GM12878 (cell line): Measurements from ENCODE around the gene ADRA2C. TPM values are rescaled to one million over a fixed set of nuclear protein-coding genes. Genes with fewer than 3 reads are reported as not detected.

Source experiments
- ATAC-seq: fragments of 200-7000 bp; cut with Tn5 transposase; 3 replicates; pipeline ENCODE4 v1.9.1; 2020; ENCODE audit warnings: mild to moderate bottlenecking, moderate library complexity
- BruUV-seq: library from RNA; stranded (reverse); fragments of 400-500 nt; replicated peaks from 2 replicates; lab custom pipeline; 2021; lab: Mats Ljungman, UMichigan
- CTCF ChIA-PET: fragments of 300-600 bp; sonication (Branson Sonifier 250); formaldehyde crosslinking; extraction: SDS; loops from one replicate; lab custom pipeline; 2021; ENCODE audit warnings: inconsistent platforms; lab: Yijun Ruan, JAX
- POLR2A ChIA-PET: fragments of 350-600 bp; formaldehyde crosslinking; extraction: SDS; loops from one replicate; lab custom pipeline; 2021; ENCODE audit warnings: inconsistent platforms; lab: Charles Lee
- RAD21 ChIA-PET: fragments of 300-600 bp; sonication (Branson Sonifier 250); formaldehyde crosslinking; loops from one replicate; lab custom pipeline; 2023; ENCODE audit warnings: antibody characterized with exemption; ENCODE audit not compliant: unreplicated experiment; lab: Charles Lee
- SMC1A ChIA-PET: fragments of 300-600 bp; sonication (Branson Sonifier 250); formaldehyde crosslinking; loops from one replicate; lab custom pipeline; 2023; ENCODE audit not compliant: unreplicated experiment, uncharacterized antibody; lab: Charles Lee
- DNase-seq: peaks from one replicate; pipeline ENCODE4 v3.0.0-alpha.2; 2011; ENCODE audit warnings: low read depth, low spot score
- FAIRE-seq: peaks from 3 replicates; lab custom pipeline; 2011; peaks lifted over from hg19 to GRCh38; lab: Jason Lieb, UNC
- H2AFZ ChIP-seq: 2 replicates; pipeline ENCODE4 v1.6.0; 2011; ENCODE audit warnings: low read depth, low read length, control low read depth; ENCODE audit not compliant: control insufficient read depth
- H3K27ac ChIP-seq: 2 replicates; pipeline ENCODE4 v1.5.1; 2011; ENCODE audit warnings: control low read depth; ENCODE audit not compliant: control insufficient read depth, insufficient read depth
- H3K27me3 ChIP-seq, 2 experiments: replicated peaks in 1 of 2; 2 replicates each; pipeline versions ENCODE4 v1.6.0 to v1.6.1; 2011; ENCODE audit warnings: low read length in 1 of 2; ENCODE audit not compliant: control insufficient read depth in 2 of 2, insufficient read depth in 2 of 2
- H3K36me3 ChIP-seq, 2 experiments: 2 replicates each; pipeline ENCODE4 v1.5.1; 2011; ENCODE audit warnings: low read length in 1 of 2; ENCODE audit not compliant: control insufficient read depth in 2 of 2, insufficient read depth in 2 of 2
- H3K4me1 ChIP-seq: 2 replicates; pipeline ENCODE4 v1.6.1; 2011; ENCODE audit warnings: mild to moderate bottlenecking, low read length, moderate library complexity, mixed read lengths; ENCODE audit not compliant: control insufficient read depth, insufficient read depth
- H3K4me2 ChIP-seq: 2 replicates; pipeline ENCODE4 v1.6.0; 2011; ENCODE audit warnings: control low read depth; ENCODE audit not compliant: control insufficient read depth, insufficient read depth
- H3K4me3 ChIP-seq: fragments of 200-600 bp; sonication (generic); 2 replicates; pipeline ENCODE4 v1.5.1; 2016
- H3K79me2 ChIP-seq: 2 replicates; pipeline ENCODE4 v1.6.0; 2011; ENCODE audit warnings: low read length; ENCODE audit not compliant: control insufficient read depth, insufficient read depth
- H3K9ac ChIP-seq: 2 replicates; pipeline ENCODE4 v1.8.0; 2011; ENCODE audit warnings: low read length, control low read depth, mixed read lengths; ENCODE audit not compliant: control insufficient read depth, insufficient read depth
- H3K9me3 ChIP-seq: replicated peaks from 3 replicates; pipeline ENCODE4 v1.5.1; 2011; ENCODE audit warnings: mild to moderate bottlenecking, low read length; ENCODE audit not compliant: control insufficient read depth, insufficient read depth
- H4K20me1 ChIP-seq: 2 replicates; pipeline ENCODE4 v1.6.0; 2011; ENCODE audit not compliant: control insufficient read depth, insufficient read depth
- BHLHE40 ChIP-seq, 2 experiments: fragments of 450-650 bp in 1 of 2; IDR thresholded peaks; 2 replicates each; pipeline ENCODE4 v1.6.1; 2011 to 2017; ENCODE audit warnings: low read depth in 2 of 2, borderline replicate concordance in 1 of 2, improper control_type of control experiment in 1 of 2, low read length in 1 of 2, mild to moderate bottlenecking in 1 of 2
- BMI1 ChIP-seq: fragments of 450-650 bp; IDR thresholded peaks from 2 replicates; pipeline ENCODE4 v1.6.1; 2016; ENCODE audit warnings: mild to moderate bottlenecking, moderate library complexity, borderline replicate concordance
- CBX5 ChIP-seq: sonication (generic); IDR thresholded peaks from 2 replicates; pipeline ENCODE4 v1.6.1; 2016; ENCODE audit warnings: low read depth, moderate library complexity, mild to moderate bottlenecking, inconsistent platforms
- HCFC1 ChIP-seq: fragments of 150-350 bp; IDR thresholded peaks from 2 replicates; pipeline ENCODE4 v1.6.1; 2014; ENCODE audit warnings: low read length
- KDM1A ChIP-seq: fragments of 200-600 bp; sonication (generic); IDR thresholded peaks from 2 replicates; pipeline ENCODE4 v1.6.1; 2016; ENCODE audit warnings: borderline replicate concordance
- KLF5 ChIP-seq: fragments of 450-650 bp; IDR thresholded peaks from 2 replicates; pipeline ENCODE4 v1.6.1; 2014; ENCODE audit warnings: mild to moderate bottlenecking; ENCODE audit not compliant: partially characterized antibody
- MAX ChIP-seq: IDR thresholded peaks from 2 replicates; pipeline ENCODE4 v1.6.1; 2012; ENCODE audit warnings: low read depth, low read length, improper control_type of control experiment
- MTA2 ChIP-seq: fragments of 450-650 bp; IDR thresholded peaks from 2 replicates; pipeline ENCODE4 v1.6.1; 2016; ENCODE audit warnings: low read depth, mild to moderate bottlenecking, moderate library complexity
- NBN ChIP-seq: fragments of 450-650 bp; IDR thresholded peaks from 2 replicates; pipeline ENCODE4 v1.6.1; 2016
- RB1 ChIP-seq: fragments of 450-650 bp; formaldehyde crosslinking; IDR thresholded peaks from 2 replicates; pipeline ENCODE4 v1.6.1; 2017; ENCODE audit warnings: mild to moderate bottlenecking, borderline replicate concordance
- RELB ChIP-seq: fragments of 450-650 bp; IDR thresholded peaks from 2 replicates; pipeline ENCODE4 v1.6.1; 2017; ENCODE audit warnings: low read depth, mild to moderate bottlenecking, moderate library complexity
- SREBF2 ChIP-seq: IDR thresholded peaks from 2 replicates; pipeline ENCODE4 v1.6.1; 2012; ENCODE audit warnings: mild to moderate bottlenecking, low read length
- TCF7 ChIP-seq: IDR thresholded peaks from 2 replicates; pipeline ENCODE4 v1.6.1; 2014; ENCODE audit warnings: antibody characterized with exemption, borderline replicate concordance
- ZNF24 ChIP-seq: fragments of 450-650 bp; IDR thresholded peaks from 2 replicates; pipeline ENCODE4 v1.6.1; 2017; ENCODE audit warnings: antibody characterized with exemption, mild to moderate bottlenecking
- WGBS: methylation state at CpG from one replicate; pipeline ENCODE4 v1.1.6; 2016; ENCODE audit warnings: low lambda C conversion rate; ENCODE audit not compliant: insufficient replicate concordance, insufficient coverage; ENCODE audit errors: missing lambda C conversion rate; 5-methylcytosine and 5-hydroxymethylcytosine counted together
- in situ Hi-C: fragments of 300-500 bp; cut with MboI; formaldehyde crosslinking; loops from 9 replicates; pipeline ENCODE4 v1.14.3; 2018; ENCODE audit warnings: mixed read lengths
- intact Hi-C: fragments of 100-400 bp; cut with micrococcal nuclease; formaldehyde crosslinking; loops from one replicate; pipeline ENCODE4 v1.14.2; 2022; ENCODE audit not compliant: unreplicated experiment
- polyA plus RNA-seq, 11 experiments: library from polyadenylated mRNA; depleted of rRNA in 4 of 11; unstranded in 6 of 11; stranded (reverse) in 5 of 11; fragments of >200 nt; fragmentation: Nextera tagmentation in 4 of 11; fragmentation: Illumina TruSeq in 1 of 11; extraction: Ambion mirVana in 4 of 11; extraction: Trizol in 1 of 11; gene quantifications; 1 replicate in 1 of 11; 2 replicates in 10 of 11; pipeline versions ENCODE4 v1.2.1 to v1.2.3, GENCODE V29; 2011 to 2016; ENCODE audit warnings: inconsistent platforms in 2 of 11, missing spikeins in 2 of 11, low read depth in 1 of 11
- total RNA-seq, 4 experiments: library from RNA; depleted of rRNA in 3 of 4; stranded (reverse); fragments of >200 nt in 3 of 4; fragmentation: Illumina TruSeq in 1 of 4; extraction: Trizol in 1 of 4; gene quantifications; 2 replicates each; pipeline versions ENCODE4 v1.2.1 to v1.2.3, GENCODE V29; 2013 to 2021
- TF ChIP-seq, protein P1 (sequence below): fragments of 450-650 bp; IDR thresholded peaks from 2 replicates; pipeline ENCODE4 v1.6.1; 2018; ENCODE audit warnings: mild to moderate bottlenecking, low read depth, moderate library complexity; ENCODE audit not compliant: partially characterized antibody

ADRA2C gene
- total and polyA plus RNA-seq, 10 of the 15 experiments (the other 5 are each of a cell fraction or from before 2014, with no cell fraction given), result 0.15 TPM; not detected in 9

- TF ChIP-seq SREBF2, result no peak
- TF ChIP-seq MTA2, result no peak
- TF ChIP-seq, all 136 proteins: peak for 0
Observed at GRCh38 chr4:3724319-3725231, 41.6 kb upstream of the ADRA2C start (continued).

- WGBS, result 15% methylated on average over 9 of the region's 10 CpGs
- RAD21 ChIA-PET, result no interaction called here
- no peak for FAIRE-seq
- Histone ChIP-seq H3K9ac (no peak overlapping the region), H3K79me2 (no peaks in the 10 kb centered on the region), H3K27me3 (no peaks in the 10 kb centered on the region; a peak in 2 of 4 replicates), H3K36me3 (no peaks in the 10 kb centered on the region), H3K4me2 (no peak overlapping the region), H4K20me1 (no peaks in the 10 kb centered on the region), H3K9me3 (no peaks in the 10 kb centered on the region), H2AFZ (no peak overlapping the region), H3K4me3 (no peak overlapping the region), H3K27ac (no peak overlapping the region), H3K4me1 (no peaks in the 10 kb centered on the region)
- ATAC-seq, result no peak
- POLR2A ChIA-PET, result no interaction called here
- SMC1A ChIA-PET, result no interaction called here
- intact Hi-C loops, result no loop called here
- CTCF ChIA-PET, result no interaction called here
- no peak for DNase-seq
- in situ Hi-C loops, result no loop called here
- BruUV-seq, result no TSS peak
- no peak for TF ChIP-seq NBN
- no peak for TF ChIP-seq CBX5
- TF ChIP-seq, protein P1, sequence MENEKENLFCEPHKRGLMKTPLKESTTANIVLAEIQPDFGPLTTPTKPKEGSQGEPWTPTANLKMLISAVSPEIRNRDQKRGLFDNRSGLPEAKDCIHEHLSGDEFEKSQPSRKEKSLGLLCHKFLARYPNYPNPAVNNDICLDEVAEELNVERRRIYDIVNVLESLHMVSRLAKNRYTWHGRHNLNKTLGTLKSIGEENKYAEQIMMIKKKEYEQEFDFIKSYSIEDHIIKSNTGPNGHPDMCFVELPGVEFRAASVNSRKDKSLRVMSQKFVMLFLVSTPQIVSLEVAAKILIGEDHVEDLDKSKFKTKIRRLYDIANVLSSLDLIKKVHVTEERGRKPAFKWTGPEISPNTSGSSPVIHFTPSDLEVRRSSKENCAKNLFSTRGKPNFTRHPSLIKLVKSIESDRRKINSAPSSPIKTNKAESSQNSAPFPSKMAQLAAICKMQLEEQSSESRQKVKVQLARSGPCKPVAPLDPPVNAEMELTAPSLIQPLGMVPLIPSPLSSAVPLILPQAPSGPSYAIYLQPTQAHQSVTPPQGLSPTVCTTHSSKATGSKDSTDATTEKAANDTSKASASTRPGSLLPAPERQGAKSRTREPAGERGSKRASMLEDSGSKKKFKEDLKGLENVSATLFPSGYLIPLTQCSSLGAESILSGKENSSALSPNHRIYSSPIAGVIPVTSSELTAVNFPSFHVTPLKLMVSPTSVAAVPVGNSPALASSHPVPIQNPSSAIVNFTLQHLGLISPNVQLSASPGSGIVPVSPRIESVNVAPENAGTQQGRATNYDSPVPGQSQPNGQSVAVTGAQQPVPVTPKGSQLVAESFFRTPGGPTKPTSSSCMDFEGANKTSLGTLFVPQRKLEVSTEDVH, result no peak
- TF ChIP-seq BHLHE40 (IDR thresholded peaks at IDR 0.05; ENCODE audit: borderline replicate concordance in 1 of 2, low read depth in 2 of 2, low read length in 1 of 2), result no peak
- TF ChIP-seq KLF5, result no peak
- no peak for TF ChIP-seq RB1
- TF ChIP-seq BMI1, result no peak
- no peak for TF ChIP-seq KDM1A
- no peak for TF ChIP-seq RELB
- TF ChIP-seq MAX, result no peak
- TF ChIP-seq HCFC1, result no peak
- TF ChIP-seq TCF7, result no peak
- TF ChIP-seq ZNF24, result no peak
Observed at GRCh38 chr4:3725936-3726870, 40.0 kb upstream of the ADRA2C start.
